H9 (cell line): ENCODE results near the gene CADPS2. TPM values are rescaled to one million over a fixed set of nuclear protein-coding genes. Genes with fewer than 3 reads are reported as not detected.

ENCODE experiments used
- DNase-seq: peaks from one replicate; pipeline ENCODE4 v3.0.0-alpha.2; 2017
- H2AFZ ChIP-seq: one replicate; pipeline ENCODE4 v1.6.1; 2013; ENCODE audit warnings: mild to moderate bottlenecking, low read length, control low read depth, moderate library complexity
- H2AK5ac ChIP-seq: 2 replicates; pipeline ENCODE4 v1.6.1; 2013; ENCODE audit warnings: low read length, control low read depth, mixed read lengths; ENCODE audit not compliant: insufficient read length
- H2BK120ac ChIP-seq: one replicate; pipeline ENCODE4 v1.6.1; 2013; ENCODE audit warnings: low read depth, mild to moderate bottlenecking, low read length, control low read depth, inconsistent platforms; ENCODE audit not compliant: poor library complexity, severe bottlenecking
- H2BK12ac ChIP-seq: 2 replicates; pipeline ENCODE4 v1.6.1; 2013; ENCODE audit warnings: low read length, control low read depth, mixed read lengths, low read depth; ENCODE audit not compliant: insufficient read length
- H2BK15ac ChIP-seq: 2 replicates; pipeline ENCODE4 v1.6.1; 2013; ENCODE audit warnings: low read depth, low read length, control low read depth
- H2BK20ac ChIP-seq: one replicate; pipeline ENCODE4 v1.6.1; 2013; ENCODE audit warnings: low read depth, mild to moderate bottlenecking, low read length, control low read depth, inconsistent platforms; ENCODE audit not compliant: poor library complexity, severe bottlenecking
- H2BK5ac ChIP-seq: 2 replicates; pipeline ENCODE4 v1.6.1; 2013; ENCODE audit warnings: low read length, control low read depth, mixed read lengths; ENCODE audit not compliant: insufficient read length
- H3K14ac ChIP-seq: 2 replicates; pipeline ENCODE4 v1.6.1; 2013; ENCODE audit warnings: low read length, control low read depth; ENCODE audit not compliant: insufficient read depth
- H3K18ac ChIP-seq: 2 replicates; pipeline ENCODE4 v1.6.1; 2013; ENCODE audit warnings: low read depth, mild to moderate bottlenecking, mixed read lengths, low read length, control low read depth; ENCODE audit not compliant: insufficient read length
- H3K23ac ChIP-seq: 2 replicates; pipeline ENCODE4 v1.6.1; 2013; ENCODE audit warnings: low read length, control low read depth, mixed read lengths, low read depth; ENCODE audit not compliant: insufficient read length
- H3K23me2 ChIP-seq: 2 replicates; pipeline ENCODE4 v1.6.1; 2013; ENCODE audit warnings: low read depth, mild to moderate bottlenecking, mixed read lengths, low read length, control low read depth; ENCODE audit not compliant: insufficient read length, poor library complexity, severe bottlenecking
- H3K27ac ChIP-seq: 2 replicates; pipeline ENCODE4 v1.5.1; 2013; ENCODE audit warnings: low read length, control low read depth, mixed read lengths, low read depth; ENCODE audit not compliant: insufficient read length
- H3K27me3 ChIP-seq: 2 replicates; pipeline ENCODE4 v1.6.1; 2013; ENCODE audit warnings: low read length, control low read depth, inconsistent platforms; ENCODE audit not compliant: insufficient read depth
- H3K4ac ChIP-seq: 2 replicates; pipeline ENCODE4 v1.6.1; 2013; ENCODE audit warnings: low read depth, mild to moderate bottlenecking, control low read depth, inconsistent platforms, low read length, moderate library complexity
- H3K4me1 ChIP-seq: 2 replicates; pipeline ENCODE4 v1.6.1; 2013; ENCODE audit warnings: low read length, control low read depth, inconsistent platforms; ENCODE audit not compliant: insufficient read depth
- H3K4me2 ChIP-seq: 2 replicates; pipeline ENCODE4 v1.6.1; 2013; ENCODE audit warnings: low read length, control low read depth, mixed read lengths; ENCODE audit not compliant: insufficient read length, insufficient read depth
- H3K56ac ChIP-seq: 2 replicates; pipeline ENCODE4 v1.6.1; 2013; ENCODE audit warnings: low read depth, mild to moderate bottlenecking, mixed read lengths, low read length, control low read depth; ENCODE audit not compliant: insufficient read length
- H3K79me1 ChIP-seq: 2 replicates; pipeline ENCODE4 v1.6.1; 2013; ENCODE audit warnings: low read depth, mild to moderate bottlenecking, moderate library complexity, low read length, control low read depth, inconsistent platforms; ENCODE audit not compliant: insufficient read depth, poor library complexity, severe bottlenecking
- H3K79me2 ChIP-seq: 2 replicates; pipeline ENCODE4 v1.6.1; 2013; ENCODE audit warnings: low read length, control low read depth, inconsistent platforms; ENCODE audit not compliant: insufficient read depth
- H3K9ac ChIP-seq: 2 replicates; pipeline ENCODE4 v1.6.1; 2013; ENCODE audit warnings: low read length, control low read depth, mixed read lengths; ENCODE audit not compliant: insufficient read length; ENCODE audit errors: extremely low read depth
- H3K9me3 ChIP-seq: one replicate; pipeline ENCODE4 v1.6.1; 2013; ENCODE audit warnings: low read depth, low read length, inconsistent platforms; ENCODE audit not compliant: control insufficient read depth
- H3T11ph ChIP-seq: one replicate; pipeline ENCODE4 v1.6.1; 2013; ENCODE audit warnings: mild to moderate bottlenecking, low read length, control low read depth, inconsistent platforms
- H4K20me1 ChIP-seq: one replicate; pipeline ENCODE4 v1.6.1; 2013; ENCODE audit not compliant: control insufficient read depth, insufficient read length, insufficient read depth
- H4K5ac ChIP-seq: 2 replicates; pipeline ENCODE4 v1.6.1; 2013; ENCODE audit warnings: low read depth, mild to moderate bottlenecking, mixed read lengths, low read length, control low read depth; ENCODE audit not compliant: insufficient read length
- H4K8ac ChIP-seq: replicated peaks from 2 replicates; pipeline ENCODE4 v1.6.1; 2013; ENCODE audit warnings: low read length, control low read depth, mixed read lengths, low read depth; ENCODE audit not compliant: insufficient read length
- H4K91ac ChIP-seq: 2 replicates; pipeline ENCODE4 v1.6.1; 2013; ENCODE audit warnings: low read depth, mild to moderate bottlenecking, moderate library complexity, mixed read lengths, low read length, control low read depth; ENCODE audit not compliant: insufficient read length
- H3K27ac Mint-ChIP-seq, 3 experiments: 2 replicates in 2 of 3; 3 replicates in 1 of 3; pipeline ENCODE4 v1.8.0; 2020 to 2021; ENCODE audit warnings: mixed read lengths in 3 of 3, mild to moderate bottlenecking in 1 of 3, moderate library complexity in 1 of 3
- H3K27me3 Mint-ChIP-seq: 2 replicates; pipeline ENCODE4 v1.8.0; 2021; ENCODE audit warnings: low read depth, mild to moderate bottlenecking, moderate library complexity, mixed read lengths
- H3K36me3 Mint-ChIP-seq, 3 experiments: 2 replicates in 2 of 3; 3 replicates in 1 of 3; pipeline ENCODE4 v1.8.0; 2020 to 2021; ENCODE audit warnings: low read depth in 3 of 3, mixed read lengths in 3 of 3; ENCODE audit not compliant: insufficient read depth in 1 of 3
- H3K4me1 Mint-ChIP-seq, 2 experiments: 2 replicates each; pipeline ENCODE4 v1.8.0; 2020; ENCODE audit warnings: mixed read lengths in 2 of 2
- H3K4me3 Mint-ChIP-seq, 2 experiments: 2 replicates in 1 of 2; 3 replicates in 1 of 2; pipeline ENCODE4 v1.8.0; 2020 to 2021; ENCODE audit warnings: mild to moderate bottlenecking in 2 of 2, mixed read lengths in 2 of 2, moderate library complexity in 1 of 2
- H3K9me3 Mint-ChIP-seq, 2 experiments: 2 replicates in 1 of 2; 3 replicates in 1 of 2; pipeline ENCODE4 v1.8.0; 2020; ENCODE audit warnings: mild to moderate bottlenecking in 2 of 2, mixed read lengths in 2 of 2, moderate library complexity in 1 of 2
- CTCF ChIP-seq: fragments of 200-600 bp; sonication (generic); conservative IDR thresholded peaks from 3 replicates; pipeline ENCODE4 v1.8.0; 2021; ENCODE audit warnings: antibody characterized with exemption, mild to moderate bottlenecking
- WGBS: extraction: QIAGEN DNeasy Blood & Tissue Kit; methylation state at CpG from one replicate; pipeline ENCODE4 v1.1.7; 2013; ENCODE audit warnings: missing lambda C conversion rate, low lambda C conversion rate, mixed read lengths; ENCODE audit not compliant: insufficient read length; ENCODE audit errors: extremely low coverage; 5-methylcytosine and 5-hydroxymethylcytosine counted together
- total RNA-seq: library from RNA; stranded (reverse); gene quantifications from 2 replicates; pipeline ENCODE4 v1.2.1, GENCODE V29; 2021

CADPS2 gene
- total RNA-seq, 1 experiment from 2014 or later: 7.1 TPM

GRCh38 chr7:122600042-122600441 is 286.2 kb downstream of the CADPS2 start:
- Histone ChIP-seq H3T11ph (no peak overlapping the region), H2BK120ac (no peak overlapping the region), H4K20me1 (no peaks in the 10 kb centered on the region), H2BK12ac (no peak overlapping the region), H3K9ac (no peak overlapping the region), H3K18ac (no peak overlapping the region), H3K23me2 (no peaks in the 10 kb centered on the region), H3K79me2 (no peaks in the 10 kb centered on the region), H4K8ac (no peak overlapping the region), H3K9me3 (peaks cover 9% of the 10 kb centered on the region), H4K91ac (no peak overlapping the region), H4K5ac (no peak overlapping the region), H3K27me3 (no peaks in the 10 kb centered on the region), H3K79me1 (no peaks in the 10 kb centered on the region), H2BK15ac (no peak overlapping the region), H3K23ac (no peak overlapping the region), H3K4ac (no peak overlapping the region), H2BK20ac (no peak overlapping the region), H3K27ac (no peak overlapping the region), H3K56ac (no peak overlapping the region), H2AFZ (no peak overlapping the region), H3K4me1 (no peaks in the 10 kb centered on the region; the same call in none of the 2 replicates), H2BK5ac (no peak overlapping the region), H3K14ac (no peak overlapping the region), H2AK5ac (no peak overlapping the region), H3K4me2 (no peak overlapping the region)
- peak overlapping the region in 1 of 3 experiments; percentile 58; a peak in 2 of 7 replicates for H3K27ac Mint-ChIP-seq
- TF ChIP-seq CTCF: no peak
- no peak for DNase-seq
- H3K9me3 Mint-ChIP-seq: peaks cover 9 to 12% of the 10 kb centered on the region in 2 experiments
- no CpG with 5 or more reads among the region's 1 CpG for WGBS
- H3K27me3 Mint-ChIP-seq: no peaks in the 10 kb centered on the region
- no peak overlapping the region for H3K4me3 Mint-ChIP-seq
- peaks cover 8 to 14% (median 9%) of the 10 kb centered on the region in 3 experiments; a peak in 3 of 7 replicates for H3K36me3 Mint-ChIP-seq
- H3K4me1 Mint-ChIP-seq: peaks cover 7 to 11% of the 10 kb centered on the region in 2 experiments
